ENCODE data around the gene RELL2.

The RELL2 gene

DNA sequence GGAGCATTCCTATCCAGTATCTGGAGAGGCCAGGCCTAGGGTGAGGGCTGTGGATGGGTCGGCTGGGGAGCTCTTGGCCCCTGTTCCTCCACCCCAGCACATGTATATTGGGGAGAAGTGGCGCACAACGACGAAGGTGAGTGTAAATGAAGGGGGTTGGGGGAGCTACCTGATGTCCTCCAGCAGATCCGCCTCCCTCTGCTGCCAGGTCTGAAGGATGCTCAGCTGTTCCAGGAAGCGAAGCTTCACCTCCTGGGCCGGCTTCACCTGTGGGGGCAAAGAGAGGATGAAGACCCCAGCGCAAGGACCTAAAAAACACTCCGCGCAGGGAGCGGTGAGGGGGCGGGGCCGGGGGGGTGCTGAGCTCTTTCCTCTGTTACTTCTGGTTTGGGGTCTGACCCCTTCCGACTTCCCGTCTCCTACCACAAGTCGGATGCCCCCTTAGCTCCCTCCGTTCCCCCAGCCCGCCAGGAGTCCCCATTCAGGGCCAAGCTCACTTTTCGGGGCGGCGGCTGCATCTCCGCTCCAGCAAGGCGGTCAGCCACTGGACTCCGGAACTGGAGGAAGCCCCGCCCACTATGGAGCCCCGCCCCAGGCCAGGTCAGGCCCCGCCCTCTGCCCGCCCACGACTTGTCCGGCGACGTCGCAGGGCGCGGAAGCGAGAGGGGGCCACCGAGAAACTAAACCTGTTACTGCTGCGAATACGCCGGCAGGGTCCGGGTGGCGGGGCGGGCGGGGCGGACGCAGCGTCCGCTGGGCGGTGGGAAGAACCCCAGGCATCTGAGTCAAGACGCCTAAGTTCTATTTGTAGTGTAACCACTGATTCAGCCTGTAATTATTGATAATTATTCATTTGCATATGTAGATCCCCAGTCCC, 14.3 kb downstream of the RELL2 start, which contains the start of gene FCHSD1:
FCHSD1 (minus strand) TSS at position 568 of the 877 bp plus-strand sequence; CDS start at position 518, 50 bp downstream.
- DNase-seq, result peak; percentile 57

DNA sequence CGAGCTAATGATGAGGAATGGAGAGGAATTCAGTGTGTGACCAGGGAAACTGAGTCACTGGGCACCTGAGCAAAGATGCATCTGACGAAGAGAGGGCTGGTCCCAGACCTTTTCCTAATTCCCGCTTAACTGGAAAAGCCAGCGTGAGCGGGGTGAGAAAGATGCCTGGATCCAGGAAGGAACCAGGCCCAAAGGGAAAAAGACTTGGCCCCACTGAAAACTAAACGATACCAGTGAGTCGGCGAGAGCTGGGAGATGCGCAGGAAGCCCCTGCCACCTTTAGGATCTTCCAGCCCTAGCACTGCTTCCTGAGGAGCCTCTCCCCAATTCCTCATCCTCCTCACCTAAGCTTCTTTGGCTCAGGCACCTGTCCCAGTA, 14.9 kb downstream of the RELL2 start:
- no peak for DNase-seq

DNA sequence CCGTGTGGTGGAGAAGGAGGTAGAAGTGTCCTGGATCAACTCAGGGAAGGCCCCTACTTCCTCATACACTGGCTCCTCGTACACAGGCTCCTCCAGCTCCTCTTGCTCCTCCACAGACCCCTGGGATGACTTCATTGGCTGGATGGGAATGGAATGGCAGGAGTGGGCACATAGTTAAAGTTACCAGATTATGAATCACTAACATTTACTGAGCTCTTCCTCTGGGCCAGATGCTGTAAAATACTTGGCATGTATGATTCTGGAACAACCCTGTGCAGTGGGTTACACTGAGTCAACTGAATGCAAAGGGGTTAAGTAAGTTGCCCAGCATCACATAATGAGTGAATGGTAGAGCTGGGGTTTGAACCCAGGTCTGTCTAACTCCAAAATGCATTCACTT, 17.5 kb downstream of the RELL2 start:
- no peak for DNase-seq

DNA sequence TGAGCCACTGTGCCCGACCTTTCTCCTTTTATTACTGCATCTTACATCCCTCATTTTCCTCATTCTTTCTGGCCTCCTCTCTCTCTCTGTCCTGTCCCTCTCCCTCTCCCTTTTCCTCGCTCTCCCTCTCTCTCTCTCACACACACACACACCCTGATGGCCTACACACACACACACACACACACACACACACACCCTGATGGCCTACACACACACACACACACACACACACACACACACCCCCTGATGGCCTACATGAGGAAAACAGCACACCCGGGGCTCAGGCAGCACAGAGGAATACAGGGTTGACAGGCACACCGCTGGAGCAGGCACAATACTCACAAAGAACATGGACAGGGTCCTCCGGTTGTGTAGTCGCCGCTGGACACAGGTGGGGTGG, 18.2 kb downstream of the RELL2 start:
- DNase-seq, result no peak

DNA sequence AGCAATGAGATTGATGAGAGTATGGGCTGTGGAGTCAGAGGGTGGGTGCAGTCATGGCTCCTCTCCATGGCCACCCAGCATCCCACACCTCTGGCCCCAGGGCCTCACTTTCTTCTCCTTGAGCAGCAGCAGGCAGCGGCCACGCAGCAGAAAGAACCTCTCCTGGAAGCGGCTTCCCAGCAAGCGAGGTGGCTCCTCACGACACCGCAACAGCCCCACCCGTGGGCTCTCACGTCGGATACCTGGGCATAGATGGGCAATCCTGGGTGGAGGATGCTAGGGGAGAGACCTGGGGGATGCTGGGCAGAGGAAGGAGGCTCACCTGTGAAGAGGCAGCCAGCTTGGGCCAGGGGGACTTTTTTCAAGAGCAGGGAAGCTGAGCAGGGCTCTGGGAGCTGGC, 19.6 kb downstream of the RELL2 start:
- DNase-seq, result no peak

DNA sequence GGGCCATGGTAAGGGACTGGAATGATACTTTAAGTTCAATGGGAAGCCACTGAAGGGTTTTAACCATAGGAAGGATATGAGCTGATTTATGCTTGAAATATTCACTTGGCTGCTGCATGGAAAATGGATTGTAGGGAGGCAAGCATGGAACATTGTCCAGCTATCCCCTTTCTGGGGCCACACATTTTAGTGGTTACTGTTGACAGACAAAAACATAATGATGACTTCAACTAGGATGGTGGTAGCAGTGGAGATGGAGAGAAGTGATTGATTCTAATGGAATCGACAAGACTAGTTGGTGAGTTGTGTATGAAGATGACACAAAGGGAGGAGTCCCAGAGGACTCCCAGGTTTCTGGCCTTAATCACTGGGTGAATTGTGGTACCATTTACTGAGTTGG, 20.6 kb downstream of the RELL2 start:
- no peak for DNase-seq

DNA sequence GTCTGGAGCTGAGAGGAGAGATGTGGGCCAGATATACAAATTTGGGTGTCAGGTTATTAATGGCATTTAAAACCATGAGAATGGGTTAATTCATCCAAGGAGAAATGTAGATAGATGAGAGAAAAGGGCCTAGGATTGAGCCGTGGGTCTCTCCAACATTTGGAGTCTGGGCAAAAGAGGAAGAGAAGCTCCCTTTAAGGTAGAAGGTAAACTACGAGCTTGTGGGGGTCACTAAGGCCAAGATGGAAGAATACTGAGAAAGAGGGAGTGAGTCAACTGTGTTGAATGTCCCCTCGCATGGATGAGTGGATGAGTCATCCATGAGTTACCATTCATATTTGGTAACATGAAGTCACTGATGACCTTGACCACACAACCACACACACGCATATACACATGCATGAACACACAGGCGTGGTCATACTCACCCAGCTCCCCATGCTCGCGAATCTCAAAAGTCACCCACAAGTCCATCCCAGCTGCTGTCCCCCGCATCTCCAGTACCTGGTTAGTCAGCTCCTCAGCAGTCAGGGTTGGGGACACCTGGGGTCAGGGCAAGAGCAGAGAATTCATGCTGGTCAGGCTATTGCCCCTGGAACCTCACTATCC, 21.2 kb downstream of the RELL2 start:
- no peak for DNase-seq

DNA sequence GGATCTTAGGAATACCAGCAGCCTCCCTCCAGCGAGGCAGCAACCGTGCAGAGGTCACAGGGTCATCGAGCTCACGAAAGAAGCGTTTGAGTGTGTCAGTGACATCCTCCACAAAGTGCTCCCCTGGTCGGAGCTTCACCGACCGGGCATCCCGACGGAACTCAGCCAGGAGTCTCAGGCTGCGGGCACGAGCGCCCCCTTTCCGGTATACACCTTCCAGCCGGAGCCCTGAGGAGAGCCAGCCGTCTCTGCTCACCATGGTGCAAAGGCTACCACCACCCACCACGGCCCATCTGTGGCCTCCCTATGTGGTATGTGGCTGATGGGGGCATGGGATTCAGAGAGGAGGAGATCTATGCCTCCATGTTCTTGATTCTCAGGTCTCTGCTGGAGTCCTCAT, 25.2 kb downstream of the RELL2 start:
- no peak for DNase-seq

DNA sequence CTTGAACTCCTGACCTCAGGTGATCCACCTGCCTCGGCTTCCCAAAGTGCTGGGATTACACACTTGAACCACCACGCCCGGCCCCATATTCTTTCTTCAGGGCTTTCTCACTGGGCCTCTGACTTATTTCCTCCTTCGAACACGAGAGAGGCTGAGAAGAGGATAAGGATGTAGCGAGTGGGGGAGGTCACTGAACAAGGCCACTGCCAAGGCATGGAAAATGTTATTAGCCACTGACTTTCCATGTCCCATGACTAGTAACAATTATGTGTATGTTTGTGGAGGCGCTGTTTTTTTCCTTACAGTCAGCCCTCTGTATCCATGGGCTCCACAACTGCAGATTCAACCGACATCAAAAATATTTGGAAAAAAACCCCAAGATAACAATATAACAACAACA, 26.7 kb downstream of the RELL2 start:
- no peak for DNase-seq

DNA sequence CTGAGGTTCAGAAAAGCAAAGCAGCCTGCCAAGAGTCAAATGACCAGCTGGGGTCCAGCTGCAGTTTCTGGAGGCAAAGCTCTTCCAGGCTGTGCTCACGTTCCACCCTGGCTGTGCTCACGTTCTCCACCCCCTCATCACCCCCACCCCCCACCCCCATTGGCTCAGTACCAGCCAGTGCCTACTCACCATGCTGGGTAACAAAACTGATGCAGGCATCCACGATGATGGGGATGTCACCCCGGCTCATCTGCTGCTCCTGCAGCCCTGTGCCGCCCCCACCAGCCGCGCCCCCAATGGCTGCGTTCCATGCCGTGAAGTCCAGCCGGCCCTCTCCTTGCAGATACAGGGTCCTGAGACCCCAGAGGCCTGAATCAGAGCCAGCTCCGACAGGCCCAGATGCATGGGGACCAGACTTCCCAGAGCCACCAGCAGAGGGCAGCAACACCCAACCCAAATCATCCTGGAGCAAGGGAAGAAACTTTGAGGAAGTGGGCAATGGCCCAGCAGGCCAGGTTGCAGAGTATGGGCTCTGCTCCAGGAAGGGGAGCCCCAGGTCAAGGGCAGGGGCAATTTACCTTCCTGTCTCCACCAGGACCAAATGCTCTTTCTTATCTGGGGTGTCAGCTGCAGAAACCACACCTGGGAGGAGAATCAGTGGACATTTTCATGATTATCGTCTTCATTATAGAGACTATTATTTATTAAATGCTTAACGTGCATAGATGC, 28.1 kb downstream of the RELL2 start:
- peak; percentile 39 for DNase-seq

DNA sequence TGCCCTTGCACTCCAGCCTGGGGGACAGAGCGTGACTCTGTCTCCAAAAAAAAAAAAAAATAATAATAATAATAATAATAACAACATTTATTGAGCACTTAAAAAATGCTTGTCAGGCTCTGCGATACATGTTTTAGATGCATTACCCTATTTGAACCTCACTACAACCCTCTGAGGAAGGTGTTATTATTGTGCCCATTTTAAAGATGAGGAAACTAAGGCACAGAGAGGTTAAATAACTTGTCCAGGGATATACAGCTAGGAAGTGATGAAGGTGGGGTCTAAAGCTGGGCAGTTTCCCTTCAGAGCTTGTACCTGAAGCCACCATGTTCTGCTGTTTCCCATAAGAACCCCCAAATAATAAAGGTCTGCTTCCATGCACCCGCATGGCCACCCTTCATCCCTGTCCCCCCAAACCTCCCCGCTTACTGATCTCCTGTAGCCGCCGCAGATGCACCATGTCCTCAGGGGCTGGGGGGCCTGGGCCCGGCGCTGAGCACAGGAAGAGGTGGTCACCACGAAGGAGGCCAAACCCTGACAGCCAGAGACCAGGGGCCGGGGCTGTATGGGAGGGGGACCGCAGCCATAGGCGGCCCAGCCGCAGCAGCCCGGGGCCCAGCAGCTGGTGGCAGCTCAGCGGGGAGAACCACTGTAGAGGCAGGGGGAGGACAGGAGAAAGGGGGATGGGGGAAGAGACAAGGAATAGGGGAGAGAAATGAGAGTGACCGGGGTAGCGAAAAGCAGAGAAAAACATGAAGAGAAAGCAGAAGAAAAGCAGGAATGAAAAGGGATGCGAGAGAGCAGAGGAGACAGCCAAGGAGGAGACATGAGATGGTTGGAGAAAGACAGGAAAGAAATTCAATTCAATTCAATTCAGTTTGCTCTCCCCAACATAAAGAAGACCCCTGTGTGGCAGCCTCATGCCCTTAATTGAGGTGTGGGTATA, 29.5 kb downstream of the RELL2 start:
- no peak for DNase-seq

DNA sequence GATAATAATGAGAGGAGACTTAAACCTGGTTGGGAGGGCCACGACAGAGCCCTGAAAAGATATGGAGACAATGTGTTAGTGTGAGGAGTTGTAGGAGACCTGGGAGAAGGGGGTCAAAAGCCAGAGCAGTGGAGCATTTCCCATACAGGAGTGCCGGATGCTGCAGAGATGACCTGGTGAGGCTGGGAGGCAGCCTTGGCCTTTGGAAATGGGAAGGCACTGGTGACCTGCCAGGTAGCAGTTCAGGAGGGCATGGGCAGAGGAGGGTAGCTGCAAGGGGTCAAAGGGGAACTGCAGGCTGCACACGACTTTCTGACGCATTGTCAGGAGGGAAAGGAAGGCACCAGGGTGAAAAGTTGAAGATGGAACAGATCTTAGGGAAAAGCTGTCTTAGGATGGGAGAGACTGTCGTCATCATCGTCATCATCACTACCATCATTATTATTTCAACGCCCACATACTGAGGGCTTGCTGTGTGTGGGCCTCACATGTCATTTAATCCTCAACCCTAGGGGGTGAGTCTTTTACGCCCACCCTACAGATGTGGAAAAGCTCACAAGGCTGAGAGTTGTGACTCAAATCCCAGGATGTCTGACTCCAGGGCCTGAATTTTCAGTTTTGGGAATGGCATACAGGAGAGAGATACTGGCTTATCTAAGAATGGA, 31.9 kb downstream of the RELL2 start:
- no peak for DNase-seq

DNA sequence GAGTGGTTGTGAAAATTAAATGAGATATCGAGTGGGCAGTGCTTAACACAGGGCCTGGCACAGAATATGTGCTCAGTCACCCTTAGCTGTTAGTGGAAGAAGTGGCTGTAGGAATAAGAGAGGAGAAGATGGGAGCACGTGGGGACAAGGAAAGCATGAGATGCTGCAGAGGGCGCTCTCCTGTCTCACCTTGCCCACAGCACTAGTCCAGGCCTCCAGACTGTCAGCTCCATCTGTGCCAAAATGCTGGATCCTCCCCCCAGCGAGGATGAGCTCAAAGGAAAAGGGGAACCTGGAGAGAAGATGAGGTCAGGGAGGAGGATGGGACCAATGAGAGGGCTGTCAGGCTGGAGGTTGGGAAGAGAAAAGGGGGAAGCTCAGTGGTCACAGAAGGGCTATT, 32.7 kb downstream of the RELL2 start:
- DNase-seq, result no peak

DNA sequence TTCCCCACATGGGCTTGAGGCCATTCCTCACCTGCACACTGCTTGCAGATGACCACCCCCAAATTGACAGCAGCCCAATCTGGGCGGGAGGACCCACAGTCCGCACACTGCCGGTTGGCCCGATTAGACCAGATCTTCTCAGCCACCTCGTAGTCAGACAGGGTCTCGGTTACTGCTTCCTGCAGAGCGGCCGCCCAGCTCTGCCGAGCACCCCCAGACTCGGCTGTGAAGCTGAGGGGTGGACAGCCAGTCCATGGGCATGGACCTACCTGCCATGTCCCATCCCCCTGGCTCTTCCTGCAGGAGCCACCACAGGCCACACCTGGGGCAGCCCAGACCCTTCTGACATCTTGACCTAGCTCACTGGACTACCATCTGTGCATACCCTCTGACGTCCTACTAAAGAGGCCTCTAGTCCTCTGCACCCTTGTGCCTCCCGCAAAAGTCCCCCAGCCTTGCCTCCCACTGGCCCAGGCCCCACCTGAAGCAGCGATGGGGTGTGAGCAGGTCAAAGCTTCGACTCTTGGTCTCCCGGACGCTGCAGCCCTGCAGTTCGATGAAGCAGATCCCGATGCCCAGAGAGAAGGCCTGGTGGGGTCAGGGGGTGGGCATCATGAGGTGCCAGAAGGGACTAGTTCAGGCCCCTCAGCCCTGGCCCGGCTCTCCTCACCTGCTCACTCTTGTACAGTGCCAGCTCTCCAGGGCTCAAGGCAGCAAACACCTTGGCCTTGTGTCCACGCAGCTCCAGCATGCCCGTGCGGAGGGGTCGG, 35.5 kb downstream of the RELL2 start:
- DNase-seq, result no peak

DNA sequence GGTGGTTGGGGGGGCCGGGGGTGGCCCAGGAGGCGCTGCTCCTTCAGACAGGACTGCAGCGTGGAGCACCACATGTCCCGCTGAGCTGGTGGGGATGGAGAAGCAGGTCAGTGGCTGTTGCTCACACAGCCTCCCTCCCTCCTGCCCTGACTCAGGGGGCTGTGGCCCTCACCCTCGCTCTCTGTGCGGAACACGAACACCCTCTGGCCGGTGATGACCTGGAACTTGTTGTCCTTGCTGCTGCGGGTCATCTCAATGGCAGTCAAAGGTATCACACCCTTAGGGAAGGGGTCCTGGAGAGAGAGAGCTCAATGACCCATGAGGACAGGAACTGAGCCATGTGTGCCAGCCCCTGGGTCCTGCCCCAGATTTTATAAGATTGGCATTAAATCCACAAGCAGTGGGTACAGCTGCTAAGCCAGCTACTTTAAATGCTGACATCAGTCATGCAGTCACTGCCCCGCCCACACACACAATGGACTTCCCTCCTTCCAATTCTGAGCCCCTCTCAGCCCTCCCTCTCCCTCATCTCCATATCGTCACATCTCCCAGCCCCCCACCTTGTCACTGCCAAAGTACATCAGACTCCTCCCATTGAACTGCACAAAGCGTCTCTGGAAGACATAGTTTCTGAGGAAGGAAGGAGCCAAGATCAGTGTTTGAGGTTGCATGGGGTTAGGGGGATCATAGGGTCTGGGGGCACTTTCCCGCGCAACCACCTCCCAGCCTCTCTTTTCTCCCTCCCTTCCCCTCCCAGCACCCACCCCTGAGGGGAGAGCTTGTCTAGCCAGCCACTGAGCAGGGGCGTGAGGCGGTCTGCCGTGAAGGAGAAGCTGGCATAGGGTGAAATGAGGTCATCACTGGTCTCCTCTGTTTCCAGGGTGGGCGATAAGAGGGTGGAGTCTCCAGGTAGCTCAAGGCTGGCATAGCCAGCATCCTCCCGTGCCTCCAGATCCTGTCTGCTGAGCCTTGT, 36.3 kb downstream of the RELL2 start:
- DNase-seq, result no peak

DNA sequence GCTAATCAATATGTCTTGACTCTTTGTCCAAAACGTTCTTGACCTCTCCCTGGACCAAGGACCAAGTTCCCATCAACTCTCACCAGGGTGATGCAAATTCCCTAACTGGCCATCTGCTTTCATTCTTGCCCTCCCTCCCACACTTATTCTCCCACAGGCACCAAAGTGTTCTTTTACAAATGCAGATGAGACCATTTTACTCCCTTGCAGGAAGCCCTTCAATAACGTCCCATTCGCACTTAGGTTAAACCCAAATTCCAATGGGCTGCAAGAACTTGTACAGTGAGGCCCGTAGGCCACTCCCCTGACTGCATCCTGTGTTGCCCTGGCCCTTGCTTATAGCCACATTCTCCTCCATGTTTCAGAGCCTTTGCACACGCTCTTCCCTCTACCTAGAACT, 38.0 kb downstream of the RELL2 start:
- no peak for DNase-seq

DNA sequence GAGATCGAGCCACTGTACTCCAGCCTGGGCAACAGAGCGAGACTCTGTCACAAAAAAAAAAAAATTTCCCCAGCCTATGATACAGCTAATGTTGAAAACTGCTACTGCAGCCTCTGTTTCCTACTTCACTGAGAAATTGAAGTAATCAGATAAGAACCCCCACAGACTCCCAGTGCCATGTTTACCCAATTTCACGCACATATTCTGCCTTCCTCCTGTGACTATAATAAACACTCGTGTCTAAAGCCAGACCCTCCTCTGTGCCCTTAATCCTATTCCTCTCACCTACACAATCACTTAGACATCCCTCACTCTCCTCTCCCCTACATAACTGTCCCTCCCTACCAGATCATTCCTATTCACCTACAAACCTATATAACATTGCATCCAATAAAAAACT, 38.9 kb downstream of the RELL2 start:
- DNase-seq, result no peak

DNA sequence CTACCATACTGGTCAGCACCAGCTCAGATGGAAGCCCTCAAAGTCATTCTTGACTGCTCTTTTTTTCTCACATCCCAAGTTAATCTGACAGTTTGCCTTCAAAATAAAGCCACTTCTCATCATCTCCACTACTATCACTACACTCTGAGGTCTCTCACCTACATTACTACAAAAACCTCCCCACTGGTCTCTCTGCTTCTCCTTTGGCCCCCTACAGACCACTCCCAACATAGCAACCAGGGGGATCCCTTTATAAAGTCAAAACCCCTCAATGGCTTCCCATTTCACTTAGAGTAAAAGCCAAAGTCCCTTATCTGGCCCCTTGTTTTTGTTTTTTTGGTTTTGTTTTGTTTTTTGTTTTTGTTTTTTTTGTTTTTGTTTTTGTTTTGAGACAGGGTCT, 40.6 kb downstream of the RELL2 start:
- no peak for DNase-seq

DNA sequence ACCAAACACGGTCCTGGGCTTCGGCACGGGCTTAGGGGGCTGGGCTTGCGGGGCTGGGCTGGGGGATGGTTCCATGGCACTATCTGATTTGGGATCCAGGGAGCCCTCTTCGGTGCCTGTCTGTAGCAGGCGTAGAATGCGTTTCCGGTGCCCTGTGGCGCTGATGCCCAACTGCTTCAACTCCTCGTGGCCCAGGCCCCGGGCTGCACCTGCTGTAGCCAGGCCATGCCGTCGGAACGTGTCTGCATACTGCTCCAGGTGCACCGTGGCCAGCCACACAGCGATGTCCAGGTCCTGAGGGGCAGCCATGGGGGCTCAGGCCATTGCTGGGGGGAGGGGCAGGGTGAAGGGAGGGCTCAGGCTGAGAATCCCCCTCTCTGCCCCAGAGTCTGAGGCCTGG, 43.4 kb downstream of the RELL2 start:
- no peak for DNase-seq

DNA sequence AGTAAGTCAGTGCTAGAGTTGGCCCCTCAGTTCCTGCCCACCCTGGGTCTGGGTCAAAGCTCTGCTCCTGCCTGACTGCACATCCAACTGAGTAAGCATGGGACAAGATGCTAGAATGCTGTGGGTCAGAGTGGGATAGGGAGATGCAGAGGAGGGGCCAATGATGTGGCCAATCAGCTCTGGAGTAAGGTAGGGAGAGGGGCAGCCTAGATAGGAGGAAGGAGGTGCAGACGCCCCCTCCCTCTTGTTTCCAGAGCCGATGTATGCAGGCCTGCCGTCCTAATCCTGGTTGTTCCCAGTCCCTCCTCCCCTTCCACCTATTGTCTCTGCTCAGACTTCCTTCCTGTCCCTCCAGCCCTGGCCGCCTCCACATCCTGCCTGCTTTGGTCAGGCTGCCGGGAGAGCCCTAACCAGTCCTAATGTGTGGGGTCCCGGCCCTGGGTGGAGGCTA, 44.0 kb downstream of the RELL2 start:
- DNase-seq, result no peak

All from NCI-H774 (cell line).